Measurements from ENCODE around the gene PAK1. TPM values are rescaled to one million over a fixed set of nuclear protein-coding genes. Genes with fewer than 3 reads are reported as not detected.

The PAK1 gene
- total and polyA plus RNA-seq, 2 of the 8 experiments (the other 6 are each of a cell fraction or from before 2014, with no cell fraction given) = 87.7 to 151 TPM

- TF ChIP-seq HDAC2 (IDR thresholded peaks at IDR 0.05; ENCODE audit: borderline replicate concordance in 1 of 2, low read depth in 2 of 2, low read length in 2 of 2) (no peak), RBBP5 (IDR thresholded peaks at IDR 0.05; ENCODE audit: borderline replicate concordance, low read depth, low read length) (no peak)
Observed at GRCh38 chr11:77396305-77396704, 77.6 kb downstream of the PAK1 start (continued).
